KG1 (cell line): Measurements from ENCODE around the gene VPS35.
A peak's percentile ranks its signal among the peaks of the same experiment; 100 is the strongest.
"Not testable (repeated sequence)": the region's sequence is repeated elsewhere in the genome, so short reads cannot be mapped to it uniquely, and the experiment has no call there.

Experiments used
- DNase-seq: peaks from one replicate; lab custom pipeline; 2025; lab: John Stamatoyannopoulos, UW

VPS35 gene

DNA sequence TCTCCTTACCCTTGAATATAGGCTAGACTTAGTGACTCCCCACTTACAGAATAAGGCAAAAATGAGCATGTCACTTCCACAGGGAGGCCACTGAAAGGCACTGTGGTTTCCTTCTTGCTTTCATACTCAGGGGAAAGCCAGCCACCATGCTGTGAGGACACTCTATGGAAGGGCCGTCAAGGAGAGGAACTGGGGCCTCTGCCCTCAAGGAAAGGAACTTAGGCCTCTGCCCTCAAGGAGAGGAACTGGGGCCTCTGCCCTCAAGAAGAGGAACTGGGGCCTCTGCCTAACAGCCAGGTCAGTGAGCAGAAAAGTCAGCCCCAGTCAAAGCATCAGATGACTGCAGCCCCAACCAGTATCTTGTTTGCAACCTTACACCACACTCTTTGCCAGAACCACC, 30.1 kb downstream of the VPS35 start:
- peak; percentile 85 for DNase-seq

DNA sequence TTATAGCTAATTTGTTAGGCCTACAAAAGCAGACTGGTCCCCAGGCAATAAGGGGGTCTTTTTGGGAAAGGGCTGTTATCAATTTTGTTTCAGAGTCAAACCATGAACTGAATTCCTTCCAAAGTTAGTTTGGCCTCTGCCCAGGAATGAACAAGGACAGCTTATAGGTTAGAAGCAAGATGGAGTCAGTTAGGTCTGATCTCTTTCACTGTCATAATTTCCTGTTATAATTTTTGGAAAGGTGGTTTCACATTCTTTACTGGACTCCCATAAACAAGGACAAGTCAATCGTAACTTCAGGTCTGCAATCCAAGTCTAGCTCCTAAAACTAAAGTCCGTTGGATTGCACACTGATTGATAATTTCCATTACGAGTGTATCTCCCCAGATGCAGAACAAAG, 37.7 kb downstream of the VPS35 start:
- DNase-seq, result no peak

DNA sequence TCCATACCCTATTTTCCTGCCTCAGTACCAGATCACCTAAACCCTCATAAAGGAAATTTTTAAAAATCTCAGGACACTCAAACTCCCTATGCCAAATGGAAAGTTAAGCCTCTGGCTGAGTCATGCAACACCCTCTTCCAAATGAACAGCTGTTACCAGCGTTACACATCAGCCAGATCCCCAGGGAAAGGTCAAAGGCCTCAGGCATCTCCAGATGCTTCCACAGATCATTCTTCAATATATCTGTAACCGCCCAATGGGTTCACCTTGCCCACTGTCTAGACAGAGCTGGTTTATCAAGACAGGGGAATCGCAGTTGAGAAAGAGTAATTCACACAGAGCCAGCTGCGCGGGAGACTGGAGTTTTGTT, 38.7 kb downstream of the VPS35 start:
- no peak for DNase-seq

DNA sequence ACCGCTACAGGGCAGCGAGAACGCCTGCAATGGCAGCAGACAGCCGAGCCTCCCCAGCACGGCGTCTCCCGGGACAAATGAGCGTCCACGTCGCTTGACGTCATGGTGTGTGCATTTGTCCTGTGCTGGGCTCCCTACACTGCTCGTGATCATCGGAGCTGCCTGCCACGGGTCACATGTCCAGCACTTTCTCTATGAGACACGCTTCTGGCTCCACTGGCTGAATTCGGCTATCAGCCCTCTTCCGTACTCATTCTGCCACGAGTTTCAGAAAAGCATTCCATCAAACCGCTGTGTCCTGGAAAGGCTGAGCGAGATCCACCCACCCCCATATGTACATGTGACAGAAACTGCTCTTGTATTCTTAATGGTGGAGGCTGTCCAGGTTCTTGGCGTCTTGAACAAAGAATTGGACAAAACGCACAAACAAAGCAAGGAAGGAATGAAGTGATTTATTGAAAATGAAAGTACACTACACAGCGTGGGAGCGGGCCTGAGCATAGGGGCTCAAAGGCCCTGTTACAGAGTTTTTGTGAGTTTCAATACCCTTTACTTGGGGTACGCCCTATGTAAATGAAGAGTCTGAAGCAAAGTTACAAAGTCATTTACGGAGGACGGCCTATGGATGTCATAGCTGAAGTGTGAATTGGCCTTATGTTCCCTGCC, 39.3 kb downstream of the VPS35 start:
- DNase-seq, result no peak

DNA sequence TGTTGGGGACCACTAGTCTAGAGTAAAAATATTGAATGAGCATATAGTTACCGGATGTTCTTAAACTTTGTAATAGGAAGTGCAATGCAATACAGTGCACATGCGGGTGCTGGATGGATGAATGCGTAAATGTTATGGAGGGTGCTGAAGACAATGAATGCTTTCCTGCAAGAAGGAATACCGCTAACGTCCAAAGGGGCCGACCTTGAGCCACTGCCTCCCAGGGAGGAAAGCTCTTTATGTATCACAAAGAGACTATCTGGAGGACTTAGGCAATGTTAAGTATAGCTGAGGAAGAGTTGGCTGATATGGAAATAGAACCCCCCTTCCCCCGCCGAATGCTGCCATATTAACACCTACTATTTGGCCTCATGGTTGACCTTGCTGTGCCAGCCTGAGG, 40.3 kb downstream of the VPS35 start:
- DNase-seq, result no peak

DNA sequence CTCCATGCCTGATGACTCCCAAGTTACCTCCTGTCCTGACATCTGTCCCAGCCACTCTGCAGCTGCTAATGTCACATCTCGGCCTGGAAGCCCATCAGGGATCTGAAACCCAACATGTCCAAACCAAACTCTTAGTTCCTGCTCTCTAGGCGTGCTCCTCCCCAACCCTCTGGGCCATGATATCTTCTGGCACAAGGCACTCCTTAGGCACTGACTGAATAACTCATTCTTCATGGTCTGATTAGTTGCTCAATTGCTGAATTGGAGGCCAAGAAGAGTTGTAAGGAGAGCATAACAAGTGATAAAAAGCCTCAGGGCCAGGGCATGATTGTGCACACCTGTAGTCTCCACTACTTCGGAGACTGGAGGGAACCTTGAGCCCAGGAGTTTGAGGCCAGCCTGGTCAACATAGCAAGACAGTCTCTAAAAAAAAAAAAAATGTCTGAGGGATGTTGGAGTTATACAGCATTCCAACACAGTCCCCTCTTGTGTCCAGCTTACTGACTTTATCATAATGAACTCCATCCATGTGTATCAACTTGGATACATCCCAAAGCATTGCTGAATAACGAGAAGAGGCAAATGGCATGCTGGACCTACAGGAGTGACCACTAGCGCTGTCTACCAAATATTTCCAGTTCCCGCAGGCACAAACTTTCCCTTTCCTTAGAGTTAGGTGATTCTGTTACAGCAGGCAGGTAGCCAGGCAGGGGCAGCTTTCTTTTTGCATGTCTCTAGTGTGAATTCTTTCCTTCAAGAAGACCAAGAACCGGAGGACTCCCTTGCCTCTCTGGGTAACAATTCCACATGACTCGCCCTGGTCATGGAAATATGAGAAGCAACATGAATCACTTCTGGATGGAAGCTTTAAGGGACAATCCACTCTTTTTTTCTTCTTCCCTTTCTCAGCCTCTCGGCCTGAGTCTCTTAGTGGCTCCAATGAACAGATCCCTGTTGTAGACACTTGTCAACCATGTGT, 49.7 kb downstream of the VPS35 start:
- DNase-seq, result no peak

DNA sequence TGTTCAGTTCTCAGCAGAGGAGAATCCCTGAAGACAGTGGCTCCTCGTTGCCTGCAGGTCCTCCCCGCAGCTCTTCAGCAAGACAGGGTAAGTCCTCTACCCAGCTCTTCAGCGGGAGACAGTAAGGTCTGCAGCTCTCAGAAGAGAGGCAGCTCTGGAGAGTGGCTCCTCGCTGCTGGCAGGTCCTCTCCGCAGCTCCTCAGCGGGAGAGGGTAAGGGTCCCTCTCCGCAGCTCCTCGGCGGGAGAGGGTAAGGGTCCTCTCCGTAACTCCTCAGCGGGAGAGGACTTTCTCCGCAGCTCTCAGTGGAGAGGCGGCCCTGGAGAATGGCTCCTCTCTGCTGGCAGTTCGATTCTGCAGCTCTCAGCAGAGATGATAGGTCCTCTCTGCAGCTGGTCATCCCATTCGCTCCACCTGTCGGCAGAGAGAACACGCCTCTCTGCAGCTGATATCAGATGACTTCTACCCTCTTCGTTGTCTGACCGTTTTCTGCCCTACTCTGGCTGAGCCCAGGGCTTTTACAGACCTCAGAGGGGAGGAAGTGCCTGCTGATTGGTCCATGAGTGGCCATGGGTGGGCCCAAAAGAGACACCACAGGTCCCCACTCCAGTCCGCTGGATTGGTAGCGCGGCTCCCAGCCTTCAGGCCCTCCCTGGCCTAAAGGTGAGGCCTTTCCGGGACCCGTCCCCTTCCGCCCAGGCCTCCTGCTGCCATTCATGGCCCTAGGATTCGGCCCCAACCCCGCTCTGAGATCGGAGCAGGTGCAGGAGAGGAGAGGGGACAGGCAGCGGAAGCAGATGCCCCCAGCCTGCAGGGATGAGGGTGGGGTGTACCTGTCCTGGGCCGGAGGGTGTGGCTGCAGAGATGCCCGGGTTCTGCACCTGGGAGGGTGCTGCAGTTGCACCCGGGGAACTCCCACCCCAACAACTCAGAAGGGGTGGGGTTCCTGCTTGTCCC, 55.9 kb downstream of the VPS35 start:
- no peak for DNase-seq

DNA sequence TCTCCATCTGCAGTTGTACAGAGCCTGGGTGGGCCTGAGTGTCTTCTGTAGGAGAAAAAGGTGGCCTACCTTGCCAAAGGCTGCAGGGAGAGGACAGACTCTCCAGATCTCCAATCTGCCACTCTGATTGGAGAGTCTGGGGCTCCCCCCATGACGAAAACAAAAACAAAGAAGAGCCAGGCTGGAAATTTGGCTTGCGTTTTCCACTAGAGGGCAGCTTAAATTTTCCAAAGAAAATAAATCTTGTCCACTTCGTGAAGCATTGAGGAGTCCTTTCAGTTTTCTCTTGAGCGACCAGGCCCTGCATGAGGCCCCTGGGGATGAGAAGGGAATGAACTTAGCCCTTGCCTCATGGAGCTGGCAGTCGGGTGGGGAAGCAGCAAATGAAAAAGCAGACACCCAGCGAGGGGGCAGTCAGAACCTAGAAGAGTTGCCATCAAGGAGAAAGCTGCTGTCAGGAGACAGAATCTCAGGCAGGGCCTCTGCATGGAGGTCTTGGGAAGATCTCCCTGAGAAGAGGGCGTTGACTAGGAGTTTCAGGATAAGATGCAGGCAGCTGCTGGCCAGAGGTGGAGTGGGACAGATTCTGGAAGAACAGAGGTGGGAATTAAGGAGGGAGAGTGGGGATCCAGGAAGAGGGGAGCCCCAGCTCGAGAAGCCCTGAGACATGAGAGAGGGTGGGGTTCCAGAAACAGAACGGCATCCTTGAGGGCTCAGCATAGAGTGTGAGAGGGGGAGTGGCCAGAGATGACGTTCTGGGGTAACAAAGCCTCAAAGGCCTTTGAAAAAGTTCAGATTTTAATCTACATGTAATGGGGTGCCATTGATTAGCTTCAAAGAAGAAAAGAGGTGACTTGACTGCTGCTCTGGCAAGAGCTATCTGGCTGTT, 59.4 kb downstream of the VPS35 start:
- DNase-seq, result no peak

DNA sequence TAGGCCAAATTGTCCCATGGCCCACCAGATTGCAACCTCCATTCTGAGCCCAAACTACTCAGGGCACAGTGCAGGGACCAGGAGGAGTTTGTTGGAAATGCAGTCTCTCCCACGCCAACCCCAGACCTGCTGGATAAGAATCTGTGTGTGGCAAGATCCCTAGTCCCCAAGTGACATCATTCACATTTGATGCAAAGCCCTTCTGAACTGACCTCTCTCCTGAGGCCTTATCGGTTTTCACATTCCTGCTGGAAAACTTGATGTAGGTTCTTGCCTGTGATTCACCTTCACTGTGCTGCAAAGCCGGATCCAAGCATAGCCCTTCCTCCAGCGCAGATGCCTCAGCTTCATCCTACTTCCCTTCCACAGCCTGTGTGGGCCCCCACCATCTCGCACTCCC, 61.2 kb downstream of the VPS35 start:
- no peak for DNase-seq

DNA sequence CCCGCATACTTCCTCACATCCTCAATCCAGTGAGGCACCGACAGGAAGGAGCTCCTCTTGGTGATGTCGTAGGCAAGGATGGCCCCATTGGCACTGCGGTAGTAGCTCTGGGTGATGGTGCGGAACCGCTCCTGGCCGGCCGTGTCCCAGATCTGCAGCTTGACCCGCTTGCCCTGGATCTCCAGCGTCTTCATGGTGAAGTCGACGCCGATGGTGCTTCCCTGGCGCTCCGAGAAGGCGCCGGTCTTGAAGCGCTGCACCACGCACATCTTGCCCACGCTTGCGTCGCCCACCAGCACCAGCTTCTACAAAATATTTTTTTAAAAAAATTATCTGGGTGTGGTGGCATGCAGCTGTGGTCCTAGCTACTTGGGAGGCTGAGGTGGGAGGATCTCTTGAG, 62.3 kb downstream of the VPS35 start:
- not testable (repeated sequence) for DNase-seq

DNA sequence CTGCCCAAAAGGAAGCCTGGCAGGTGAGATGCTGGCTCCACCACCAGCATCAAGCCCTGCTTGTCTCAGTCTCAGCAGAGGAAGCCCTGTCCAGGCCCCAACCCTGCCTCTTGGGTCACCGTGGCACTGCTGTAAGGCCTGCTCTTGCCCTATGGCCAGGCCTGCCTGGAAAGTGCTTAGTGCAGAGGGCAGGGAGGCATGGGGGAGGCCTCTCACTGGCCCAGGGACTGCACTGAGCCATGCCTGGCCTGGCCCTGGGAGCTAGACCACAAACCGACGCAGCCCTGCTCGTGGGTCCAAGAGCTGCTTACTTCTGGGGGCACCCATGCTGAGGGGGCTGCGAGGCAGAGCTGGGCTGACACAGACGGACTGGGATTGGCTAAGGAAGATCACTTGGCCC, 64.1 kb downstream of the VPS35 start:
- DNase-seq, result not testable (repeated sequence)

DNA sequence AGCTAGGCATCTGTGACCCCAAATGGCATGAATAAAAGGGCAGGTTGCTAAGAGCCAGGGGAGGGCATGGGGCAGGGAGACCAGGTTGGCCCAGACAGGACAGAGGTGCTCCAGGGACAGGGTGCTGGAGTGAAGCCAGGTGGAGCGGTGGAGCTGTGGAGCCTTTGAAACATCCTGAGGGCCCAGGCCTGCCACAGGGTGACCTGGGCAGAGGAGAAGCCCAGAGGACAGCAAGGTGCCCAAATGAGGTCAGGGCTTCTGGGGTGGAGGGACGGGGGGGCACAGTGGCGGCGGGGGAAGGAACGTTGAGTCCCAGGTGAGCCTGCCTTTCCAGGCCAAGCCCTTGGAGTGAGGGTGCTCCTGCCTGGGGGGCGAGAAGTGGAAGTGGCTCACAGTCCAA, 65.3 kb downstream of the VPS35 start:
- DNase-seq, result not testable (repeated sequence)

DNA sequence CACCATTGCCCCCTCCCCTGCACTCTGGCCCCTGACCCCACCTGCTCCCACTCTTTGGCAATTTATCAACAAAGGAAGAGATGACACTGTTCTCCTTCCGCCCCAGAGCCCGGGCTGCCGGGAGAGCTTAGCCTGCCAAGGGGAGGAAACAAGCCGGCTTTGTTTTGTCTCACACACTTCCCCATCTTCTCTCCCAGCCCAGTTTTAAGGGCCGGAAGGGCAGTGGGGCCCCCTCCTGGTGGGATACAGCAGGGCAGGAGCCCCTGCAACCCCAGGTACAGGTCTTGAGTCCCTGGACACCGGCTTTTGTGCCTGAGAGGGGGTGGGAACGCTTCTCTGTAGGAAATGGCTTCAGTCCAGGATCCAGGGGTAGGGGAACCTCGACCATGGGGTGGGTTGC, 65.7 kb downstream of the VPS35 start:
- not testable (repeated sequence) for DNase-seq

DNA sequence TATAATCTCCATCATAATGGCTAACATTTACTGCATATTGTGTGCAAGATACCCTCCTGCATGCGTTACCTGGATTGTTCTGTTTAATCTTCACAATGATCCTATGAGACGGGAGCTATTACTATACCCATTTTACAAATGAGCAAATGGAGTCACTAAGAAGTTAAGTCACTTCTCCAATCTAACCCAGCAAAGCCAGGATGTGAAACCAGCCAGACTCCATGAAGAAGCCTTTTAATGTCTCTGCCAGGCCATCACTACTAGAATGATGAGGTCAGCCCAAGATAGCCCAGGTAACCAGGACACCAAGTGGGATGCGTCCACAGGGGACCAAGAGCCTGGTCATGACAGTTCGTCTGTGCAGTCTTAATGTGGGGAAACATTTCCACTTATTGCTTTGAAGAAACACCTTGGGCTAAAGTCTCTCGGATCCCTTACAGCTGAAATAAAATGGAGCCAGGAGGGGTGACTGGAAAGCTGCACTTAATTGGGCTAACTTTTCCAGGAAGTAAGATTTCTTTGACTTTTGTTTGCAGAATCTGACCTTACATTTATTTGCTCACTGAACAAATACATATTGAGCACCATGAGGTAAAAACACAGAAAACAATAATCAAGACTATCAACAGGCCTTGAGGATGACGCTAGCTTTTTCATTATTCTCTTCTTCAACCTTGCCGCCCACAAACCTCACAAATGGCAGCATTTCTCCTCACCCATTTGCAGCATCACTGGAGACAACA, 66.9 kb downstream of the VPS35 start:
- no peak for DNase-seq

DNA sequence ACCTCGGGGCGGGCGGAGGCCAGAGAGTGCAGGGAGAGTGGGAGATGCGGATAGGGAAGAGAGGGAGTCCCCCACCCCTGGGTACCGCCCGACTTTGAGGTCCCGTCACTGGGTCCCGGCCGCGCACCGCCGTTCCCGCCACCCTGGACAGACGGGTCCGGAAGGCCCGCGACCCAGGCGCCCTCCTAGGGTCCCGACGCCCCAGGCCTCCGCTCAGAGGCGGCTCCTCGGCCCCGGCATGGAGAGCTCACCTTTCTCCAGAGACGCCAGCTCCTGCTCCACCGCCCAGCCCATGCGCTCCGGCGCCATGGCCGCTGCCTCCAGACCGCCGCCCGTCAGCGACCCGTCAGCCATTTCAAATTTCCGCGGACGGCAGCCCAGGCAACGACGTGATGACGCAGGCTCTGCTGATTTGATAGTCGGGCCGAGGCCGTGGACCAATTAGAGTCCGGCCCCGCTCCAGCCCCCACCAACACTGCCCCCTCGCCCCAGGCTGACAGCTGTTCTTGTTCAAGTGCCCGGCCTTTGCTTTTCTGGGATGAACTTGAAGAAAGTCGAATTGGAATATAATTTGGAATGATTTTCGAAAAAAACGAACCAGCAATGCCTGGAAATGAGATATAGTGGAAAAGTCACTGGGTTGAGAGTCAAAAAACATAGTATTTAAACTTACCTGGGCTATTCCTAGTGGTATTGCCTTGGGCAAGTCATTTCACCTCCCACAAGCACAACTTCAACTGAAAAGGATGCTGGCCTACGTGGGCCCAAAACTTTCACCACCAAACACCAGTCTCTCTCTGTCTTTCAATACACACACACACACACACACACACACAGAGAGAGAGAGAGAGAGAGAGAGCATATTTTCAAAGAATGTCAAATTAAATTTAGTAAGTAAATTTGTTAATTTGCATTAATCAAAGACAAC, 67.7 kb downstream of the VPS35 start, which contains the start of gene SHCBP1:
Gene SHCBP1, minus strand, starts transcription at position 374 of the 928 bp plus-strand sequence. Its CDS starts 20 bp downstream, at position 354.
- DNase-seq, result peak; percentile 78

DNA sequence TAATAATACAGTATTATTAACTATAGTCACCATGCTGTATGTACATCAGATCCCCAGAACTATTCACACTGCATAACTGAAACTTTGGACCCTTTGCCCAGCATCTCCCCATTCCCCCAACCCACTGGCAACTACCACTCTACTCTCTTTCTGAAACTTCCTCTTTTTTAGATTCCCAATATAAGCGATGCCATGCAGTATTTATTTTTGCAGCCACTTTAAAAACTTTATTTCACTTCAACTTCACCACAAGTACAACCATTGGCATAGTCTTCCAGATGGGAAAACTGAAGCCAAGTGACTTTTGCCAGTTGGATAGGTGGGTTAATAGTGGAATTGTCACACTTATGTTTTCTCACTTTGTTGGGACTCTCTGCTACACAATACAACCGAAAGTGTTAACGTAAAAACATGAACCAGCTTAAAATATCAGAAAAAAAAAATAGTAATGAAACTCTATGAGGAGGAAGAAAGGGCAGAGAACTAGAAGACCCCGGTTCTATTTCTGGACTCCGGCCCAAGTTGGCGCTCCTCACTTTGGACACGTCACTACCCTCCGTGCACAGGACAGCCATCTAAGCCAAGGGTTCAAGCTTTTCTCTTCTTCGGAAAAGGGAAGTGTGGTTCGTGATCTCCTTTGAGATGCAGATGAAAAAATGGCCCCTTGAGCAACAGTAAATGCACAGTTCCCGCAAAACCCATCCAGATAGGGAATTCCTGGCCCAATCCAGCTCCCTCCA, 68.5 kb downstream of the VPS35 start:
- no peak for DNase-seq

DNA sequence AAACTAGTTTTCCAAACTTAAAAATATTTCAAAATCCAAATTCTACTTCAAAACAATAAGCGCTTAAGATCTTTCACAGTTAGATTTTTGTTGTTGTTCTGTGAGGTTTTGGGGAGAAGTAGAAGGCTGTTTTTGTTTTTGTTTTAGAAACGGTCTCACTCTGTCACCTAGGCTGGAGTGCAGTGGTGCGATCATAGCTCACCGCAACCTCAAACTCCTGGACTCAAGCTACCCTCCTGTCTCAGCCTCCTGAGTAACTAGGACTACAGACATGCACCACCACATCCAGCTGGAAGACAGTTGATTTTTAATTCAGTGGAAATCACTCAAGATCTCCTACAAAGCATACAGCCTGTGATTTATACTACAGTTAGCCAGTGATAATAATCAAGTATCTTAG, 70.5 kb downstream of the VPS35 start:
- DNase-seq, result no peak

DNA sequence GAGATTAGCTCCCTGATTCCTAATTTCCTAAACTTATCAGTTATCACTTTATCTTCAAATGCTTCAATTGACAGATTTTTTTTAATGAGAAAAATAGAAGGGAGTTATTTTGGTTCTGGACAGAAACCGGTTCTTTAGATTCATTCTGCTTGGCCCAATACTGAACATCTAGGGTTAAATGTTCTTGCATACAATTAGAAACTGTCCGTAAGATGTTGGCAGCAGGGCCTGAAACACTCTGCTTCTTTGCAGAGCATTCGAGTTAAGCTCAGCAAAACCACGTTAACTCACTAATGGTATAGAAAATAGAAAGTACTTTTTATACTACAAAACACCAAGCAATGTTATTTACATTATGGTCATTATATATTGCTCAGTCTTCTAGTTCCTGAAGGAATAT, 75.0 kb downstream of the VPS35 start:
- DNase-seq, result no peak

DNA sequence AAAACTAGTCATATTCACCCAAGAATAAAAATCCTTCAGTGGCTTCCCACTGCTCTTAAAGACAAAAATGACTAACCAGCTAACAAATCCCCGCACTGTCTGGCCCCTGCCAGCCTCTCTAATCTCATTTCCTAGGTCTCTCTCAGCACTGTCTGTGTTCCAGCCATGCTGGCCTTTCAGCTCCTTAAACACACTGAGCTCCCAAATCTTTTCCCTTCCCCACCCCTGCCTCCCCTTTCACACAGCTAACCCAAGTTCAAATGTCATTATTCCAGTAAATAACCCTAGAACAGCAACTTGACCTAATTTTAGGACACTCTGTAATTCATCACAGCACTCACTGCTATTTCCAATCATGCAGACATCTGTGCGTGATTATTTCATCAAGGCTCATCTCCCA, 75.6 kb downstream of the VPS35 start:
- no peak for DNase-seq
